Natural killer cell treated with Interleukin-12 subunit alpha and Interleukin-12 subunit beta and Interleukin-15 and Interleukin-18, amount 100 ng/mL, for 72 hours (primary cell): Measurements from ENCODE around the gene BMP7. TPM values are rescaled to one million over a fixed set of nuclear protein-coding genes. Genes with fewer than 3 reads are reported as not detected.

ENCODE experiments used
- ATAC-seq, 2 donors: fragments of 150-1000 bp; cut with Tn5 transposase in 1 of 2; sonication (Bioruptor Pico), chemical (Tn5 transposase) in 1 of 2; 2 replicates each; pipeline ENCODE4 v1.10.0; 2021
- DNase-seq: peaks from one replicate; pipeline ENCODE4 v3.0.0; 2022; ENCODE audit warnings: low spot score
- H3K27ac Mint-ChIP-seq, 2 donors: 1 replicate in 1 of 2; 2 replicates in 1 of 2; pipeline ENCODE4 v1.8.0; 2022; ENCODE audit warnings: mixed read lengths in 2 of 2, mild to moderate bottlenecking in 1 of 2, moderate library complexity in 1 of 2
- H3K27me3 Mint-ChIP-seq, 2 donors: 1 replicate in 1 of 2; 2 replicates in 1 of 2; pipeline ENCODE4 v1.8.0; 2022; ENCODE audit warnings: mixed read lengths in 2 of 2
- H3K36me3 Mint-ChIP-seq: one replicate; pipeline ENCODE4 v1.8.0; 2022; ENCODE audit warnings: mixed read lengths
- H3K4me1 Mint-ChIP-seq, 2 donors: 1 replicate in 1 of 2; 2 replicates in 1 of 2; pipeline ENCODE4 v1.8.0; 2022; ENCODE audit warnings: low read depth in 2 of 2, mixed read lengths in 2 of 2, mild to moderate bottlenecking in 1 of 2
- H3K4me3 Mint-ChIP-seq: one replicate; pipeline ENCODE4 v1.8.0; 2022; ENCODE audit warnings: mixed read lengths
- H3K9me3 Mint-ChIP-seq: 2 replicates; pipeline ENCODE4 v1.8.0; 2022; ENCODE audit warnings: mixed read lengths
- total RNA-seq, 2 donors: library from RNA; stranded (reverse); gene quantifications; one replicate each; pipeline ENCODE4 v1.2.3, GENCODE V29; 2022

BMP7 gene
- total RNA-seq, 2 donors from 2014 or later: not detected

GRCh38 chr20:57231951-57232428 lies 34.5 kb downstream of the BMP7 start:
- DNase-seq: no peak
- Mint-ChIP-seq H3K4me3 (no peak overlapping the region), H3K4me1 (no peaks in the 10 kb centered on the region), H3K36me3 (no peaks in the 10 kb centered on the region), H3K27me3 (peaks cover 28 to 45% of the 10 kb centered on the region in 2 donors), H3K27ac (no peak overlapping the region), H3K9me3 (no peaks in the 10 kb centered on the region)
- ATAC-seq: no peak

GRCh38 chr20:57231161-57231560 lies 35.3 kb downstream of the BMP7 start:
- Mint-ChIP-seq H3K36me3 (no peaks in the 10 kb centered on the region), H3K27me3 (peaks cover 24 to 40% of the 10 kb centered on the region in 2 donors), H3K4me3 (no peak overlapping the region), H3K9me3 (no peaks in the 10 kb centered on the region), H3K27ac (no peak overlapping the region), H3K4me1 (no peaks in the 10 kb centered on the region)
- DNase-seq (no peak), ATAC-seq (no peak)

GRCh38 chr20:57230247-57230646 lies 36.2 kb downstream of the BMP7 start:
- H3K4me3 Mint-ChIP-seq: no peak overlapping the region
- DNase-seq (no peak), ATAC-seq (no peak)
- H3K9me3 Mint-ChIP-seq: no peaks in the 10 kb centered on the region
- no peaks in the 10 kb centered on the region for H3K36me3 Mint-ChIP-seq
- H3K27me3 Mint-ChIP-seq: peaks cover 16 to 31% of the 10 kb centered on the region in 2 donors
- H3K4me1 Mint-ChIP-seq: no peaks in the 10 kb centered on the region
- no peak overlapping the region for H3K27ac Mint-ChIP-seq

- Mint-ChIP-seq H3K9me3 (no peaks in the 10 kb centered on the region), H3K36me3 (no peaks in the 10 kb centered on the region), H3K4me3 (no peak overlapping the region), H3K4me1 (no peaks in the 10 kb centered on the region), H3K27me3 (peaks cover 9 to 24% of the 10 kb centered on the region in 2 donors), H3K27ac (no peak overlapping the region)
- DNase-seq: no peak
- ATAC-seq: no peak
Observed at GRCh38 chr20:57229490-57229889, 37.0 kb downstream of the BMP7 start.

GRCh38 chr20:57225830-57226229 lies 40.6 kb downstream of the BMP7 start:
- no peak overlapping the region for H3K4me3 Mint-ChIP-seq
- peaks cover 0 to 11% of the 10 kb centered on the region in 2 donors for H3K27me3 Mint-ChIP-seq
- no peaks in the 10 kb centered on the region for H3K4me1 Mint-ChIP-seq
- DNase-seq: no peak
- H3K9me3 Mint-ChIP-seq: no peaks in the 10 kb centered on the region
- no peaks in the 10 kb centered on the region for H3K36me3 Mint-ChIP-seq
- ATAC-seq: no peak
- no peak overlapping the region for H3K27ac Mint-ChIP-seq

- no peaks in the 10 kb centered on the region for H3K9me3 Mint-ChIP-seq
- H3K27ac Mint-ChIP-seq: no peak overlapping the region
- H3K4me3 Mint-ChIP-seq: no peak overlapping the region
- no peaks in the 10 kb centered on the region for H3K36me3 Mint-ChIP-seq
- no peak for DNase-seq
- H3K27me3 Mint-ChIP-seq: peaks cover 0 to 16% of the 10 kb centered on the region in 2 donors
- H3K4me1 Mint-ChIP-seq: no peaks in the 10 kb centered on the region
- ATAC-seq: no peak
Observed at GRCh38 chr20:57225197-57225733, 41.2 kb downstream of the BMP7 start.

- no peaks in the 10 kb centered on the region for H3K36me3 Mint-ChIP-seq
- H3K4me1 Mint-ChIP-seq: no peaks in the 10 kb centered on the region
- DNase-seq (no peak), ATAC-seq (no peak)
- H3K9me3 Mint-ChIP-seq: no peaks in the 10 kb centered on the region
- peaks cover 0 to 18% of the 10 kb centered on the region in 2 donors for H3K27me3 Mint-ChIP-seq
- no peak overlapping the region for H3K27ac Mint-ChIP-seq
- H3K4me3 Mint-ChIP-seq: no peak overlapping the region
Observed at GRCh38 chr20:57224641-57225138, 41.8 kb downstream of the BMP7 start.

GRCh38 chr20:57223648-57224489 lies 42.6 kb downstream of the BMP7 start:
- peaks cover 0 to 18% of the 10 kb centered on the region in 2 donors for H3K27me3 Mint-ChIP-seq
- no peaks in the 10 kb centered on the region for H3K36me3 Mint-ChIP-seq
- no peak for DNase-seq
- no peaks in the 10 kb centered on the region for H3K4me1 Mint-ChIP-seq
- no peaks in the 10 kb centered on the region for H3K9me3 Mint-ChIP-seq
- no peak overlapping the region for H3K27ac Mint-ChIP-seq
- no peak overlapping the region for H3K4me3 Mint-ChIP-seq
- no peak for ATAC-seq

- no peaks in the 10 kb centered on the region for H3K9me3 Mint-ChIP-seq
- DNase-seq (no peak), ATAC-seq (no peak)
- H3K4me3 Mint-ChIP-seq: no peak overlapping the region
- peaks cover 0 to 10% of the 10 kb centered on the region in 2 donors for H3K27me3 Mint-ChIP-seq
- no peak overlapping the region for H3K27ac Mint-ChIP-seq
- H3K36me3 Mint-ChIP-seq: no peaks in the 10 kb centered on the region
- H3K4me1 Mint-ChIP-seq: no peaks in the 10 kb centered on the region
Observed at GRCh38 chr20:57222631-57222950, 43.9 kb downstream of the BMP7 start.

GRCh38 chr20:57221916-57222630 lies 44.4 kb downstream of the BMP7 start:
- Mint-ChIP-seq H3K36me3 (no peaks in the 10 kb centered on the region), H3K27me3 (peaks cover 0 to 8% of the 10 kb centered on the region in 2 donors), H3K4me1 (no peaks in the 10 kb centered on the region), H3K9me3 (no peaks in the 10 kb centered on the region), H3K27ac (no peak overlapping the region), H3K4me3 (no peak overlapping the region)
- ATAC-seq (no peak), DNase-seq (no peak)

GRCh38 chr20:57220337-57221145 lies 45.9 kb downstream of the BMP7 start:
- ATAC-seq (no peak), DNase-seq (no peak)
- H3K27me3 Mint-ChIP-seq: peaks cover 0 to 8% of the 10 kb centered on the region in 2 donors
- no peaks in the 10 kb centered on the region for H3K36me3 Mint-ChIP-seq
- H3K27ac Mint-ChIP-seq: no peak overlapping the region
- no peaks in the 10 kb centered on the region for H3K9me3 Mint-ChIP-seq
- H3K4me1 Mint-ChIP-seq: no peaks in the 10 kb centered on the region
- H3K4me3 Mint-ChIP-seq: no peak overlapping the region

GRCh38 chr20:57219071-57219677 lies 47.3 kb downstream of the BMP7 start:
- Mint-ChIP-seq H3K9me3 (no peaks in the 10 kb centered on the region), H3K4me1 (no peaks in the 10 kb centered on the region), H3K27me3 (peaks cover 0 to 8% of the 10 kb centered on the region in 2 donors), H3K4me3 (no peak overlapping the region), H3K27ac (no peak overlapping the region), H3K36me3 (no peaks in the 10 kb centered on the region)
- DNase-seq (no peak), ATAC-seq (no peak)

- H3K9me3 Mint-ChIP-seq: no peaks in the 10 kb centered on the region
- no peak overlapping the region for H3K27ac Mint-ChIP-seq
- DNase-seq (no peak), ATAC-seq (no peak)
- H3K4me3 Mint-ChIP-seq: no peak overlapping the region
- no peaks in the 10 kb centered on the region for H3K4me1 Mint-ChIP-seq
- H3K27me3 Mint-ChIP-seq: peaks cover 0 to 8% of the 10 kb centered on the region in 2 donors
- no peaks in the 10 kb centered on the region for H3K36me3 Mint-ChIP-seq
Observed at GRCh38 chr20:57218489-57218888, 48.0 kb downstream of the BMP7 start.
